ENCODE measurements around the gene RIC8A.
"Not testable (repeated sequence)": the region's sequence is repeated elsewhere in the genome, so short reads cannot be mapped to it uniquely, and the experiment has no call there.

The RIC8A gene

DNA sequence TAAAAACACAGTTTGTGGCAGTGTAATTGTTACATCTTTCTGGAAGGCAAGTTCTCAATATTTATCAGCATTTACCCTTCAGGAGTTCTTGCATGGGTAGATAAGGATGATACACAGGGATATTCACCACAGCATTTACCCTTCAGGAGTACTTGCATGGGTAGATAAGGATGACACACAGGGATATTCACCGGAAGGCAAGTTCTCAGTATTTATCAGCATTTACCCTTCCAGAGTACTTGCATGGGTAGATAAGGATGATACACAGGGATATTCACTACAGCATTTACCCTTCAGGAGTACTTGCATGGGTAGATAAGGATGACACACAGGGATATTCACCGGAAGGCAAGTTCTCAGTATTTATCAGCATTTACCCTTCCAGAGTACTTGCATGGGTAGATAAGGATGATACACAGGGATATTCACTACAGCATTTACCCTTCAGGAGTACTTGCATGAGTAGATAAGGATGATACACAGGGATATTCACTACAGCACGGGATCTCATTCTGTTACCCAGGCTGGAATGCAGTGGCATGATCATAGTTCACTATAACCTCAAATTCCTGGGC is 13.2 kb downstream of the RIC8A start:
- ATAC-seq = not testable (repeated sequence)

DNA sequence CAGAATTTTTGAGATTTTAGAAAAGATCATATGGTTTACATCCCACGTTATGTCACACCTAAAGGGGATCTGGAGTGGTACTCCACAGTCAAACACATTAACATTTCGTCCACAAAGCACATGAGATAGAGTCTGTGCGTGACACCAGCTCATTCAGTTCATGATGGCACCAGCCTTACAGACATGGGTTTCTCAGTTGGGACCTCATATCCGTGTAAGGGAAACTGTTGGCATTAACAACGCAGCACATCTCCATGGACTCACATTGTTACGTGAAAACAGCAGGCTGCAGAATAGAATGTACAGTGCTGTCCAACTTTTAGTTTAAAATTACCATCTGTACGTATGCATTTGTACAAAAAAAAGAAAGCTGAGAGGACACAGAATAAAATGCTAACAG is 14.0 kb downstream of the RIC8A start:
- no peak for ATAC-seq

DNA sequence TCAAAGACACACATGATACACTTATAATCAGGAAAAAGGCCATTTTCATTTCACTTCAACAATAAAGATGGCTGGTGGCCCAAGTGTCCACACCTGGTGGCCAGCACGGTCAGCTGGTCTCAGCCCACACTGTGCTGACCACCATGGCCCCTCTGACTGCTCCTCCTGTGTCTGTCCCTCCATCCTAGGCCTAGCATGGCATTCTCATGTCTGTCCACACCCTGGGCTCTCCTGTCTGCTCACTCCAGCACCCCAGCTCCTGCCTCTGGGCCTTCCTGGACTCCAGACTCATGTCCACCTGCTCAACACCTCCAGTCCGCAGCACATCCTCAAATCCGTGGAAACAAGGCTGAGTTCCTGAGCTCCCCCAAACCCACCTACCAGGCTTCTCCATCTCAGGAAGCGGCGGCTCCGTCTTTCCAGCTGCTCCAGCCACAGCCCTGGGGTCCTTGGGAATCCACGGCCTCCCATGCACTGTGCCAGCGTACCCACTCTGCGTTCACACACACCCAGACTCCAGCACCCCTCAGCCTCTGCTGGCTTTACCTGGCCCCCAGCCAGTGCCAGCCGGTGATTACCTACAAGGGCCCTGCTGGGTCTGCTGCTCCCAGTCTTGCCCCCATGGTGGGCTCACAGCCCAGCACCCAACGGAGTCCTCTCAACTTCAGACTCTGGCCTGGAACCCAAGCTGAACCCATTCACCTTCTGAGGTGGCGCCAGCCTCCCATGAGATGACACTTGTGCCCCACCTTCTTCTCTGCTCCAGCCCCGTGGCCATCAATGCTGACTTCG is 14.7 kb downstream of the RIC8A start:
- ATAC-seq = no peak

DNA sequence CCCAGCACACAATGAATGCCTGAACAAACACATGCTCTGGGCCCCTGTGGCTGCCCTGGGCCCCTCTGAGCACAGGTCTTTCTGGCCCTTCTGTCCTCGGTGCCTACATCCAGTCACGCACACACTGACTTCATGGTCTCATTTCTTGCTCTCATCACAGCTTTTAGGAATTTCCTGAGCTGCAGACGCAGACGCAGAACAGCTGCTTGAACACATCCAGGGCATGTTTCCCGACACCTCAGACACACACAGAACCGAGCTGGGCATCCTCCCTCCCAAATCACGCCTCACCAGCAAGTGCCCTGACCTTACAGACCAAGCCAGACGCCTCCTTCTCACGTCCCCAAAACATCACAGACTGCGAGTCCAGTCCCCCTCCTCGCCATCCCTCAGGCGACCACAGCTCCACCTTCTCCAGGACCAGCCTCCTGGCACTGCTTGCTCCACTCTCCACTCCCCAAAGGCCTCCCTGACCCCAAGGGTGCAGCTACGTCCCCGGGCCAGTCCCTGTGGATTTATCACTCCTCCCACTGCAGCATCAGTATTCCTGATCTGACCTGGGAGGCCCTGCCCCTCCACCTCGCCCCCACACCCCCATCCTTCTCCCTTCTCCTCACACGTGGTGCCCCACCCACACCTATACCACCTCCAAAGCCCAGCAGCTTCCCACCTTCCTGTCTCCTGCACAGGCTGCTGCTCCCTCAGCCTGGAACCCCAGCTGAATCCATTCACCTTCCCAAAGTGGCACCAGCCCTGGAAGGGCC is 15.7 kb downstream of the RIC8A start:
- no peak for ATAC-seq

DNA sequence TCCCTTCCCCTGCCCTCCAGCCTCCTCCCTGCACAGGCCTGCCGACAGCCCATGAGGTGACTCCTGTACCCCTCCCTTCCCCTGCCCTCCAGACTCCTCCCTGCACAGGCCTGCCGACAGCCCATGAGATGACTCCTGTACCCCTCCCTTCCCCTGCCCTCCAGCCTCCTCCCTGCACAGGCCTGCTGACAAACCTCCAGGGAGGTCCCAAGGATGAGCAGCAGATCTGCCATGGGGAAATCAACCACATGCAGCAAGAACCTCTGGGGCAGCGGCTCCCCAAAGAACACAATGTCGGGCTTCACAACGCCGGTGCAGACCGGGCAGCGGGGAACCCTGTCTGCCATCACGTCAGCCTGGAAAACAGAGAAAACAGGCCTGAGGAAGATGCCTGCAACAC is 16.4 kb downstream of the RIC8A start:
- ATAC-seq = no peak

DNA sequence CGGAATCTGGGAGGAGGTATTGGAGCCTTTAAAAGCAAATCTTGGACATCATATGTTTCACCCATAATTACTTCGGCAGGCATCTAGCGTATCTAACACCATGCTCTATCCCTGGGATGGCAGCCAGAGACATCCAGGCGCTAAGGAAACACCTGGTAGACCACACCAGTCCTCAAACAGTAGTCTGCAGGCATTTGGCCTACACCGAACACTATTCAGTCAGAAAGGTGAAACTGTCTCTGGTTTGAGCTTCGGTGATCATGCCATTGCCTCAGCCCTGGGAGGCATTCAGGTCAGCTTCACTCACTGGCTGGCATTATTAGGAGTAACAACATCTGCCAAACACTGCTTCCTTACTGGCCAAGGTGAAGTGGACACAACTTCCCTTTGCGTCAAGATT is 16.9 kb downstream of the RIC8A start:
- ATAC-seq = no peak

DNA sequence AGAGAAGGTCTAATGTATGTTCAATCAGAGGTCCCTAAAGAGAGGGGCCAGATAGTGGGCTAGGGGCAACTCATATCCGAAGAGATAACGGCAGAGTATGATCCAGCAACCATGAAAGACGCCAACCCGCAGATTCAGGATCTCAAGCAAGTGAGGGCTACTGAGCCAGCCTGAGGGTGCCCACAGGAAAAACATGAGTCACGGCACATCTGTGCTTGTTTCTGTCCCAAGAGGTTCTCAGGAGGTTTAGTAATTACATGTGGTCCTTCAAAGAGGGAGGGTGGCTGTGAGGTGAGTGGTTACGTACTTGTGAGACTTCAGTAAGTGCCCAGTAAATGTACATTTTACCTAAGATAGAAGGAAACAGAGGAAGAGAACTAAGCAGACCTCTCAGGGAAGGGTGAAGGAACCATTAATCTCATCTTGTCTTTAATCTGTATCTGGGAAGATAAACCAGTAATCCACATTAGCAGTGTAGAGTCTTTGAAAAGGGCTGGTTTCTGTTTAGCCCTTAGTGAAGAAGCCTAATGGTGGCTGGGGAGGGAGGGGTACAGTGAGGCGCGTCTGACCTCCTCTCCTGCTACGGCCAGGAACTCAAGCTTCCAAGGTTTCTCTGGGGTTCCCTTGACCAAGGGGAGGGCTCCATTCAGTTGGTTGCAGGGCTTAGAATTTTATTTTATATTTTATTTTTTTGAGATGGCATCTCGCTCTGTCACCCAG is 18.4 kb downstream of the RIC8A start:
- ATAC-seq = peak in 1 of 2 donors; percentile 30

DNA sequence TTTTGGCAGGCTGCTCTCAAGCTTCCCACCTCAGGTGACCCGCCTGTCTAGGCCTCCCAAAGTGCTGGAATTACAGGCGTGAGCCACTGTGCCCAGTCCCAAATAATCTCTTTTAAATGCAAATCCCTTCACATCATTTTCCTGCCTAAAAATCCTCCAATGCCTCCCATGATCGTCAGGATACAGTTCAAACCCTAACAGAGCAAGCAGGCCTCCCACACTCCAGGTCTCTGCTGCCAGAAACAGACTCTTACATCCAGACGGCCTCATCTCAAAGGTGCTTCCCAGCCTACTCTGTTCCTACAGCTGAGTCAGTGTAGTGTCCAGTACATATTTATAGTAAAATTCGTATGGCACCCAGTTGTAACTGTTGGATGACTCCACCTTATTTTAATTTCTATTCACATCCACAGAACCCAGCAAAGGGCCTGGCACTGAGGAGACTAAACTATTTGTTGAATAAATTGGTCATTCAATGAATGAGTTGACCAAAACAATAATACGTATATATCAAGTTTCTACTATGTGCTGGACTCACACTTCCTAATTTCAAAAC is 20.4 kb downstream of the RIC8A start:
- no peak for ATAC-seq

DNA sequence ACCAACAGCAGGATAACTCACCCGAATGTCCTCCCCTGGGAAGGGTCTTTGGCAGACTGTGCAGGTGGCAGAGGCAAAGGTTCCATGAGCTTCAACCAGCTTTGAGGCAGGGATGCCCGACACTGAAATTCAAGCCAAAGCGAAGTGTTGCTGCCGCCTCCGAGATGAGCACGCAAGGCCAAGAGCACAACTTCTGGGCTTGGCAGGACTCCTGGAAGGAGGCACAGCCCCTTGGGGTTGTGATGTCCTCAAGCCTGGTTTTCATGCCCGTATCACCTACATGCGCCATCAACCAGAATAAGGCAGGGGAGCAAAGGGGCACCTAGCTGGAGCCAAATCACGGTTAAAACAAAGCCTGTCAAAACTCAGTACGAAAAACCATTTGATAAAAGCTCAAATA is 22.9 kb downstream of the RIC8A start:
- ATAC-seq = no peak

DNA sequence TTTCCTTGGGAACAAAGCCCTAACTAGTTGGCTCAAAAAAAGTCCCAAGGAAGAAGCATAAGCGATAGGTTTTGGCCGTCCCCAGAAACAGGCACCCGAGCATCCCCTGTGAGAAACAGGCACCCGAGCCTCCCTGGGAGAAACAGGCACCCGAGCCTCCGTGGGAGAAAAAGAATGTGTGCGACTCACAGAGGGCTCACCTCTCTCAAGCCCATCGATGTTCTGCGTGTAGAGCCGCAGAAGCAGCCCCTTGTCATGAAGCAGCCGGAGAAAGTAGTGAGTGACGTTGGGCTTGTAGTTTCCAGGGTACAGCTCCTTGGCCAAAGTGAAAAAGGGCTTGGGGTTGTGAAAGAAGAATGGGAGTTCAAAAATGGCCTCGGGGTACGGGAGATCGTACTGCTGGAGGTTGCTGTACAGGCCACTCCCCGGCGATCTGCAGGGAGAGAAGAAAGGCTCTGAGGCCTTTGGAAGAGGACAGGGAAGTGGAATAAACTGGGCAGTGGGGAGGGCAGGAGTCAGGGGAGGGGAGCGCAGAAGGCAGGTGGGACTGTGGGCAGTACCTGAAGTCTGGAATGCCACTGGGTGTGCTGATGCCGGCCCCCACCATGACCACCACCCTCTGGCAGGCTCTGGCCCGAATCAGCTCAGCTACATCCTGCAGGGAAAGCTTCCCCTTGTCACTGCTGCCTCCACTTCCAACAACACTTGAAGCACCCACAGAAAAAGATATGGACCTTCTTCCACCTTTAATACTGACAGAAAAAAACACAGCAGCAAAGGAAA is 25.5 kb downstream of the RIC8A start:
- no peak for ATAC-seq

DNA sequence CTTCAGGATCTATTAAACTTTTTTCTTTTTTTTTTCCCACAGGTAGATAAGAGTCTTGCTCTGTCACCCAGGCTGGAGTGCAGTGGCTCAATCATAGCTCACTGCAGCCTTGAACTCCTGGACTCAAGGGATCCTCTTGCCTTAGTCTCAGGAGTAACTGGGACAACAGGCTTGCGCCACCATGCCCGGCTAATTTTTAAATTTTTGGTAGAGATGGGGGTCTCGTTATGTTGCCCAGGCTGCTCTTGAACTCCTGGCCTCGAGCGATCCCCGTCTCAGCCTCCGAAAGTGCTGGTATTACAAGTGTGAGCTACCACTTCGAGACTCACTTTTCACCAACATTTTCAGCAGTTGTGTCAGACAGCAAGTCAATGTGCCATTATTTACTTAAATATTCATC is 27.7 kb downstream of the RIC8A start:
- no peak for ATAC-seq

DNA sequence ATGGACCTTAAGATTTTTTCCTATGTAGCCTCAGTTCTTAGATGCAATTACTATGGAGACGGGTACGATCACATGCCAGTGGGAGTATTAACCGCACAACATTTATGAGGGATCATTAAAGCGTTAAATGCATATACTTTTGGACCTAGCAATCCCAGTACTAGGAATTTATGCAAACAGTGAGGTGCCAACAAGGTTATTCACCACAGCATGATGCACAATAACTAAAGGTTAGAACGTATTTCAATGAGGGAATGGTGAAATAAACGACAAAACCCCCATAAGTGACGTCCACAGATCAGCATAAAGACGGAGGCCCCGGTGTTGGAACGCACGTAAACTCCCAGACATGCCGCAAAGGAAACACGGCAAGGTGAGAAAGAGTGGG is 28.1 kb downstream of the RIC8A start:
- peak; percentile 36 to 42 for ATAC-seq

DNA sequence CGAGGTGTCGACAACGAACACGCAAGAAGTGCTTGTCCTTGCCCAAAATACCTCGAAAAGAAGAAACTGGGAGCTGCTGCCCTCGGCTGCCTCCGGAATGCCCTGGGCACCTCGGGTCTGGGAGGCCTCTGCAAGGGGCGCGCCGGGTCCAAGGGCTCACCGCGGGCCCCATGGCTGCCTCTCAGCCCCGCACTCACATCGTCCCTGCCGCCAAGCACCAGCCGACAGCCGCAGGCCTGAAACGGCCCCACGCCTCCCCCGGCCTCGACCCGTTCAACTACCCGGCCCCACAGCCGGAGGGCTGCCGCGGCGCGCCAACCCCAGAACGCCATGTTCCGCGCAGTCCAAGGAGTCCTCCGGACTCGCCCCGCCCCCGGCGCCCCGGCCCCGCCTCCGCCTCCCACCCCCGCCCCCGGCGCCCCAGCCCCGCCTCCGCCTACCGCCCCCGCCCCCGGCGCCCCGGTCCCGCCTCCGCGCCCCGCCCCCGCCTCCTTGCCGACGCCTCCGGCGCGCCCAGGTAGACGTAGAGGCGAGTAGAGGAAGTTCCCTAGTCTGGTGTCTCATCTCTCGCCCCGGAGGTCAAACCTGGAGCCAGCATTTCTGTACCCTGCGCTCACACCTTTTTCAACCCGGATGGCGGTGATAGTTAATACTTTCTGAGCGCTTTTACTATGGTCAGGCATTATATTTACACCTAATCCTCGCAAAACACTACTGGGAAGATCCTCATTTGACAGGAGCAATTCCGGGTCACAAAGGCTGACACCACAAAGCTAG is 28.7 kb downstream of the RIC8A start, which contains the start of gene SIRT3:
Gene SIRT3 (minus strand): TSS at position 346 of the 777 bp plus-strand sequence. CDS start 14 bp downstream, at position 332.
- ATAC-seq = peak; percentile 83 to 89

DNA sequence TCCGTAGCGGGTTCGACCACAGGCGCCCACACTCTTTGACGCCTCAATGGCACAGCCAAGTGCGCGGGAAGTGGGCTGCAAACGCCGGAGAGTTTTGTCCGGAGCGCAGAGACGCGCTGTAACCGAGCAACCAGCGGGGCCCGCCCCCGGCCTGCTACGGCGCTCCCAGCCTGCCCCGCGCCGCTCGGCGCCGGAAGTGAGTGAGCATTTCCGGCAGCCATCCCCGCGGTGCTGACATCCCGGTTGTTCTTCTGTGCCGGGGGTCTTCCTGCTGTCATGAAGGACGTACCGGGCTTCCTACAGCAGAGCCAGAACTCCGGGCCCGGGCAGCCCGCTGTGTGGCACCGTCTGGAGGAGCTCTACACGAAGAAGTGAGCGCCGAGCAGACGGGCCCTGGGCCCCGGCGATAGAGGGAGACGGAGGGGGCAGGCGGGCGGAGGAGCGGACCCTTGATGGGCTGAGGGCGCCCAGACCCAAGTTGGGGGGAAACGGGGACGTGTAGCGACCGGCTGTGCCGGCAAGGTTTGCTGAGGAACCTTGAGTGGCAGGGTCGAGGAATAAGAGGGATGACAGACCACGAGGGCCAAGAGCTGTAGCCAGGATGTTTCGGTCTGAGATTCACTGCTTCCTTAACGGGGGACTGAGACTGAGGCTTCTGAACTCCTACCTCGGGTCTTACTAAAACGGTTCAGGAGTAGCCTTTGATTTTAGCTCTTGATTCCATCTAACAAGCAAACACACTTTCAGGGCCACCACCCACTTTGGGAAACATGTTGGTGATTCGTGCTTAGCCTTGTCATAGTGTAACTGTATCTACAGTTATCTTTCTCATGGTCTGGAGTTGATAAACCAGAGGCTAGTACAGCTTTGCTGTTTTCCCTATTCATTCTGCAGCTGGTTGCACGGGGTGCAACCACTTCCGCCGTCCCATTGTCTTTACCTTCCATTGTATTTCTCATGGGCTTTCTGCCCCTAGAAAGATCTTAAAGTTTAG is 29.6 kb downstream of the RIC8A start, which contains the start of gene PSMD13:
Gene PSMD13 (plus strand): TSS at position 203 of the 994 bp plus-strand sequence. CDS start 74 bp downstream, at position 277.
- ATAC-seq = peak; percentile 85 to 87

DNA sequence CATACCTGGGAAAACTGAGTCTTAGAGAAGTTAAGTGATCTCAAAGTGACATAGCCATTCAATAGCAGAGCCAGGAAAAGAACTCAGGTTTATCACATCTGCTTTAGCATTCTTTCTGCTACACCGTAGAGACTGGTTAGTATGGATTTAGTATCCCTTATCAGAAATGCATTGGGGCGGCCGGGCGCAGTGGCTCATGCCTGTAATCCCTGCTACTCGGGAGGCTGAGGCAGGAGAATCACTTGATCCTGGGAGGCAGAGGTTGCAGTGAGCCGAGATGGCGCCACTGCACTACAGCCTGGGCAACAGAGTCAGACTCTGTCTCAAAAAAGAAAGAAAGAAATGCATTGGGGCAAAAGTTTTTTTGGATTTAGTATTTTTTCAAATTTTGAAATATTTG is 30.8 kb downstream of the RIC8A start:
- not testable (repeated sequence) for ATAC-seq

DNA sequence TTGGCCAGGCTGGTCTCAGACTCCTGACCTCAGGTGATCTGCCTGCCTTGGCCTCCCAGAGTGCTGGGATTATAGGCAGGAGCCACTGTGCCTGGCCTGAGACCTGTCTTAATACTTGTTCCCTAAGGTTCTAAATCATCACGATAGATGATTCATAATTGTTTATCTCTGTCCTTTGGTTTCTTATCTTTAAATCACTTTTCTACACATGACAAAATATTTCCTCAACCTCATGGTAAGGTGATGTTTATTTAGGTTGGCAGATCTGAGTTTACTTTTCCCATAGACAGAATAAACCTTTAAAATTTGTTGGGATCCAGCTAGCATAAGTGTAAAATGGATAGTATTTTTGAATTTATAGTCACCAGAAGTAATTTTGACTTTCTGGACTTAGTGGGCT is 32.8 kb downstream of the RIC8A start:
- ATAC-seq = no peak

DNA sequence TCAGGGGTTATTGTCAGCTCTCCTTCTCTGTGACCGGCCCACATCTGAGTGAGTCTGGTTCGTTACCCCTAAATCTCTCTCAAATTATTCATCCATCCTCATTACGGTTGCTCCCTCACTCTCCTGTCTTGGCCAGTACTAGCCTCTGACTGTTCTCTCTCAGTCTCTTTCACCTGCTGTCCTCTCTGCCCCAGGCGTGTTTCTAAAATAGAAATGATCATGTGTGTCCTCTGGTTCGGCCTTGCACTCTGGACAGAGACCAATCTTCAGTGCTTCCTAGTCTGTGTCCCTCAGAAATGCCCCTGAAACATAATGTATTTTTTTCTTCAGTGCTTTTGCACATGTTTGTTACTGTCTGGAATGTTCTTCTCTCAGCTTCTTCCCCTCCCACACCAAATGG is 34.1 kb downstream of the RIC8A start:
- ATAC-seq = no peak

DNA sequence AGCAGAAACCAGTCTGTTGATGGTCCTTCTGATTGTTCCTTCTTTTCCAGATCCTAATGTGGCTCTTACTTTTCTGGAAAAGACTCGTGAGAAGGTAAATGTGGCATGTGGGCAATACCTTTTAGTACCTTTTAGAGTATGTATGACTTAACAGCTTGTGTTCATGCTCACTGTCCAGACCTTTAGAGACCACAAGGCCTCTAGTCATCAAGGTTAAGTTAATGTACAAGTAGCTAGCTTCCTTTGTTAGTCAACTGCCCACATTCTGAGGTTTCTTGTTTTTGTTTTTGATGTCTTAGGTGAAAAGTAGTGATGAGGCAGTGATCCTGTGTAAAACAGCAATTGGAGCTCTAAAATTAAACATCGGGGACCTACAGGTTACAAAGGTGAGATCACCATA is 36.9 kb downstream of the RIC8A start:
- no peak for ATAC-seq

DNA sequence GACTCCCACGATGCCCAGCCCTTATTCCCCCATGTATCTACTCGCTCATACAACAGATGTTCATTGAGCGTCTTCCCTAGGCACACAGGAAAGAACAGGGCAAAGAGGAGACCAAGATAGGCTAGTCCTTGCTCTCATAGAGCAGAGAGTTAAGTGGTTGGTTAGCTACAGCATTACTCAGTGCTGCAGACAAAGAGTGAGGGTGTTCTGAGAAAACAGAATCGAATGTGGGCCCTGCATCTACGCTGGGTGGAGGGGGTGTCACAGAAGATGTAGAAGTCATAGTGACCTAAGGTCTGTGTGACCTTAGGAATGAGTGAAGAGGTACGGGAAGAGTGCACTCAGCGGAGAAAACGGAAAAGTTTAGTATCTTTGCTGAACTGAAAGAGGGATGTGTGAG is 41.6 kb downstream of the RIC8A start:
- no peak for ATAC-seq

DNA sequence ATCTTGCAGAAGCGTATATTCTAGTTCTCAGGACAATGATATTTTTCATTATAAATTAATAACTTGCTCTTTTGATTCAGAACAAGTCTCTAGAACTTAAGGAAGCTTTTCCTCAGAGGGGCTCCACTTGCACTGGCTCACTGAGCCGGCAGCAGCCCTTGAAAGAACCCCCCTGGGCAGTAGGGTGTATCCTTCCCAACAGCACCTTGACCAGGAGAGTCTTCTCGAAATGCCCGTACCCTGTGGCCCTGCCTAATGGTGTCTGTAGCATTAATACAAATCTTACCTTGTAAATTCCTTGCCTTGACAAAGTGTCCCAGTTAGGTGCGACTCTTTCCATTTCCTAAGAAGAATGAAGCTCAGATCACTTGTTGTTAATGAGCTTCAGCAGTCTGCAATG is 42.8 kb downstream of the RIC8A start:
- ATAC-seq = no peak
